Neural cell (in vitro differentiated cells): Measurements from ENCODE around the gene SLC6A11. TPM values are rescaled to one million over a fixed set of nuclear protein-coding genes. Genes with fewer than 3 reads are reported as not detected.

Experiments used
- H2AFZ ChIP-seq: fragments of 200-600, 300-800 bp; sonication (generic), shearing (Covaris generic); 2 replicates; pipeline ENCODE4 v1.6.0; 2014; ENCODE audit warnings: low read depth, mild to moderate bottlenecking, antibody characterized with exemption, low read length, moderate library complexity
- H3F3A ChIP-seq: fragments of 200-600 bp; shearing (Covaris generic); 2 replicates; pipeline ENCODE4 v1.6.1; 2016; ENCODE audit warnings: mild to moderate bottlenecking, moderate library complexity, mixed read lengths, antibody characterized with exemption, low read length; ENCODE audit not compliant: insufficient read depth, poor library complexity, severe bottlenecking
- H3K27ac ChIP-seq: fragments of 200-600, 300-800 bp; sonication (generic), shearing (Covaris generic); 2 replicates; pipeline ENCODE4 v1.5.1; 2014; ENCODE audit warnings: mild to moderate bottlenecking, low read length, moderate library complexity
- H3K27me3 ChIP-seq: fragments of 300-800, 200-600 bp; sonication (generic), shearing (Covaris generic); 2 replicates; pipeline ENCODE4 v1.6.0; 2014; ENCODE audit warnings: mild to moderate bottlenecking, low read depth, low read length, moderate library complexity; ENCODE audit not compliant: insufficient read depth
- H3K36me3 ChIP-seq: fragments of 300-800, 200-600 bp; sonication (generic), shearing (Covaris generic); 2 replicates; pipeline ENCODE4 v1.5.1; 2014; ENCODE audit warnings: mild to moderate bottlenecking, antibody characterized with exemption, low read length, moderate library complexity; ENCODE audit not compliant: insufficient read depth
- H3K4me2 ChIP-seq: fragments of 300-800, 200-600 bp; sonication (generic), shearing (Covaris generic); 2 replicates; pipeline ENCODE4 v1.6.0; 2014; ENCODE audit warnings: mild to moderate bottlenecking, low read length
- H3K4me3 ChIP-seq: fragments of 300-800, 200-600 bp; sonication (generic), shearing (Covaris generic); 2 replicates; pipeline ENCODE4 v1.5.1; 2014; ENCODE audit warnings: mild to moderate bottlenecking, low read length, moderate library complexity
- H3K79me2 ChIP-seq: fragments of 200-600 bp; shearing (Covaris generic); replicated peaks from 2 replicates; pipeline ENCODE4 v1.6.0; 2014; ENCODE audit warnings: mild to moderate bottlenecking, low read length, moderate library complexity; ENCODE audit not compliant: insufficient read depth
- H3K9ac ChIP-seq: fragments of 300-800, 200-600 bp; sonication (generic), shearing (Covaris generic); 2 replicates; pipeline ENCODE4 v1.6.1; 2016; ENCODE audit warnings: mild to moderate bottlenecking, low read length, mixed read lengths
- H3K9me2 ChIP-seq: fragments of 200-600 bp; shearing (Covaris generic); 2 replicates; pipeline ENCODE4 v1.6.1; 2016; ENCODE audit warnings: mild to moderate bottlenecking, low read length, mixed read lengths; ENCODE audit not compliant: insufficient read depth
- H3K9me3 ChIP-seq: fragments of 200-600, 300-800 bp; sonication (generic), shearing (Covaris generic); 2 replicates; pipeline ENCODE4 v1.6.1; 2016; ENCODE audit warnings: mild to moderate bottlenecking, mixed run types, low read length, moderate library complexity, mixed read lengths
- H4K20me1 ChIP-seq: fragments of 200-600 bp; shearing (Covaris generic); 2 replicates; pipeline ENCODE4 v1.6.1; 2016; ENCODE audit warnings: mild to moderate bottlenecking, mixed run types; ENCODE audit not compliant: insufficient read depth
- EP300 ChIP-seq: fragments of 450-650 bp; conservative IDR thresholded peaks from 2 replicates; pipeline ENCODE4 v1.6.1; 2014; ENCODE audit warnings: antibody characterized with exemption, mild to moderate bottlenecking, moderate library complexity; ENCODE audit not compliant: poor library complexity, severe bottlenecking
- EZH2 ChIP-seq: fragments of 200-600, 300-800 bp; shearing (Covaris generic), sonication (generic); IDR thresholded peaks from 2 replicates; pipeline ENCODE4 v1.6.1; 2014; ENCODE audit warnings: antibody characterized with exemption, low read length, borderline replicate concordance, mild to moderate bottlenecking; ENCODE audit not compliant: insufficient read depth, poor library complexity, severe bottlenecking
- MXI1 ChIP-seq: fragments of 450-650 bp; conservative IDR thresholded peaks from 2 replicates; pipeline ENCODE4 v1.6.1; 2014; ENCODE audit warnings: antibody characterized with exemption, mild to moderate bottlenecking; ENCODE audit not compliant: poor library complexity, severe bottlenecking
- POLR2AphosphoS5 ChIP-seq: IDR thresholded peaks from 2 replicates; pipeline ENCODE4 v1.6.1; 2012
- RAD21 ChIP-seq: fragments of 450-650 bp; conservative IDR thresholded peaks from 2 replicates; pipeline ENCODE4 v1.6.1; 2014; ENCODE audit warnings: antibody characterized with exemption, mild to moderate bottlenecking, moderate library complexity
- SMC3 ChIP-seq: fragments of 450-650 bp; conservative IDR thresholded peaks from 2 replicates; pipeline ENCODE4 v1.6.1; 2014; ENCODE audit warnings: antibody characterized with exemption, mild to moderate bottlenecking, moderate library complexity; ENCODE audit not compliant: poor library complexity
- TAF1 ChIP-seq: IDR thresholded peaks from 2 replicates; pipeline ENCODE4 v1.6.1; 2012; ENCODE audit warnings: low read depth
- polyA plus RNA-seq: library from polyadenylated mRNA; depleted of rRNA; stranded (reverse); fragments of >200 nt; gene quantifications from 2 replicates; pipeline ENCODE4 v1.2.3, GENCODE V29; 2014
- TF ChIP-seq, protein P1 (sequence below): IDR thresholded peaks from 2 replicates; pipeline ENCODE4 v1.6.1; 2012; ENCODE audit warnings: borderline replicate concordance
- TF ChIP-seq, protein P2 (sequence below): fragments of 450-650 bp; IDR thresholded peaks from 2 replicates; pipeline ENCODE4 v1.5.1; 2014; ENCODE audit warnings: antibody characterized with exemption, mild to moderate bottlenecking, moderate library complexity; ENCODE audit not compliant: poor library complexity, severe bottlenecking

SLC6A11 gene
- polyA plus RNA-seq, 1 donor from 2014 or later = 4.2 TPM

- no peaks in the 10 kb centered on the region for H3K27me3 ChIP-seq
- no peaks in the 10 kb centered on the region for H3K79me2 ChIP-seq
- H3F3A ChIP-seq = no peaks in the 10 kb centered on the region
- no peak overlapping the region for H3K27ac ChIP-seq
- no peak overlapping the region for H3K9ac ChIP-seq
- H3K9me3 ChIP-seq = no peaks in the 10 kb centered on the region
- TF ChIP-seq POLR2AphosphoS5 = no peak
- no peak for TF ChIP-seq SMC3
- no peak for TF ChIP-seq TAF1
- TF ChIP-seq, protein P1, sequence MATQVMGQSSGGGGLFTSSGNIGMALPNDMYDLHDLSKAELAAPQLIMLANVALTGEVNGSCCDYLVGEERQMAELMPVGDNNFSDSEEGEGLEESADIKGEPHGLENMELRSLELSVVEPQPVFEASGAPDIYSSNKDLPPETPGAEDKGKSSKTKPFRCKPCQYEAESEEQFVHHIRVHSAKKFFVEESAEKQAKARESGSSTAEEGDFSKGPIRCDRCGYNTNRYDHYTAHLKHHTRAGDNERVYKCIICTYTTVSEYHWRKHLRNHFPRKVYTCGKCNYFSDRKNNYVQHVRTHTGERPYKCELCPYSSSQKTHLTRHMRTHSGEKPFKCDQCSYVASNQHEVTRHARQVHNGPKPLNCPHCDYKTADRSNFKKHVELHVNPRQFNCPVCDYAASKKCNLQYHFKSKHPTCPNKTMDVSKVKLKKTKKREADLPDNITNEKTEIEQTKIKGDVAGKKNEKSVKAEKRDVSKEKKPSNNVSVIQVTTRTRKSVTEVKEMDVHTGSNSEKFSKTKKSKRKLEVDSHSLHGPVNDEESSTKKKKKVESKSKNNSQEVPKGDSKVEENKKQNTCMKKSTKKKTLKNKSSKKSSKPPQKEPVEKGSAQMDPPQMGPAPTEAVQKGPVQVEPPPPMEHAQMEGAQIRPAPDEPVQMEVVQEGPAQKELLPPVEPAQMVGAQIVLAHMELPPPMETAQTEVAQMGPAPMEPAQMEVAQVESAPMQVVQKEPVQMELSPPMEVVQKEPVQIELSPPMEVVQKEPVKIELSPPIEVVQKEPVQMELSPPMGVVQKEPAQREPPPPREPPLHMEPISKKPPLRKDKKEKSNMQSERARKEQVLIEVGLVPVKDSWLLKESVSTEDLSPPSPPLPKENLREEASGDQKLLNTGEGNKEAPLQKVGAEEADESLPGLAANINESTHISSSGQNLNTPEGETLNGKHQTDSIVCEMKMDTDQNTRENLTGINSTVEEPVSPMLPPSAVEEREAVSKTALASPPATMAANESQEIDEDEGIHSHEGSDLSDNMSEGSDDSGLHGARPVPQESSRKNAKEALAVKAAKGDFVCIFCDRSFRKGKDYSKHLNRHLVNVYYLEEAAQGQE = no peak
- TF ChIP-seq, protein P2, sequence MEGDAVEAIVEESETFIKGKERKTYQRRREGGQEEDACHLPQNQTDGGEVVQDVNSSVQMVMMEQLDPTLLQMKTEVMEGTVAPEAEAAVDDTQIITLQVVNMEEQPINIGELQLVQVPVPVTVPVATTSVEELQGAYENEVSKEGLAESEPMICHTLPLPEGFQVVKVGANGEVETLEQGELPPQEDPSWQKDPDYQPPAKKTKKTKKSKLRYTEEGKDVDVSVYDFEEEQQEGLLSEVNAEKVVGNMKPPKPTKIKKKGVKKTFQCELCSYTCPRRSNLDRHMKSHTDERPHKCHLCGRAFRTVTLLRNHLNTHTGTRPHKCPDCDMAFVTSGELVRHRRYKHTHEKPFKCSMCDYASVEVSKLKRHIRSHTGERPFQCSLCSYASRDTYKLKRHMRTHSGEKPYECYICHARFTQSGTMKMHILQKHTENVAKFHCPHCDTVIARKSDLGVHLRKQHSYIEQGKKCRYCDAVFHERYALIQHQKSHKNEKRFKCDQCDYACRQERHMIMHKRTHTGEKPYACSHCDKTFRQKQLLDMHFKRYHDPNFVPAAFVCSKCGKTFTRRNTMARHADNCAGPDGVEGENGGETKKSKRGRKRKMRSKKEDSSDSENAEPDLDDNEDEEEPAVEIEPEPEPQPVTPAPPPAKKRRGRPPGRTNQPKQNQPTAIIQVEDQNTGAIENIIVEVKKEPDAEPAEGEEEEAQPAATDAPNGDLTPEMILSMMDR = no peak
- TF ChIP-seq EP300 = no peak
- TF ChIP-seq EZH2 = no peak
- TF ChIP-seq MXI1 = no peak
- TF ChIP-seq RAD21 = no peak
- no peak overlapping the region for H2AFZ ChIP-seq
- H4K20me1 ChIP-seq = no peaks in the 10 kb centered on the region
- no peak overlapping the region for H3K4me2 ChIP-seq
- no peak overlapping the region for H3K4me3 ChIP-seq
- no peaks in the 10 kb centered on the region for H3K36me3 ChIP-seq
- no peaks in the 10 kb centered on the region for H3K9me2 ChIP-seq
Observed at GRCh38 chr3:10775828-10776227, 40.2 kb upstream of the SLC6A11 start.

- H4K20me1 ChIP-seq = no peaks in the 10 kb centered on the region
- H3F3A ChIP-seq = no peaks in the 10 kb centered on the region
- H3K9me3 ChIP-seq = no peaks in the 10 kb centered on the region
- H3K4me3 ChIP-seq = no peak overlapping the region
- no peaks in the 10 kb centered on the region for H3K9me2 ChIP-seq
- no peak overlapping the region for H2AFZ ChIP-seq
- TF ChIP-seq EZH2 (no peak), EP300 (no peak), RAD21 (no peak), TAF1 (no peak), POLR2AphosphoS5 (no peak), MXI1 (no peak), SMC3 (no peak)
- TF ChIP-seq, protein P1 = no peak
- TF ChIP-seq, protein P2 = no peak
- H3K4me2 ChIP-seq = no peak overlapping the region
- no peak overlapping the region for H3K27ac ChIP-seq
- H3K9ac ChIP-seq = no peak overlapping the region
- H3K36me3 ChIP-seq = no peaks in the 10 kb centered on the region
- no peaks in the 10 kb centered on the region for H3K27me3 ChIP-seq
- H3K79me2 ChIP-seq = no peaks in the 10 kb centered on the region
Observed at GRCh38 chr3:10777627-10778026, 38.4 kb upstream of the SLC6A11 start.
